ENCODE measurements around the gene MAP3K13. TPM values are rescaled to one million over a fixed set of nuclear protein-coding genes. Genes with fewer than 3 reads are reported as not detected.

MAP3K13 gene
- total and polyA plus RNA-seq, 11 donors: 4.8 to 18.5 (median 11.0) TPM

DNA sequence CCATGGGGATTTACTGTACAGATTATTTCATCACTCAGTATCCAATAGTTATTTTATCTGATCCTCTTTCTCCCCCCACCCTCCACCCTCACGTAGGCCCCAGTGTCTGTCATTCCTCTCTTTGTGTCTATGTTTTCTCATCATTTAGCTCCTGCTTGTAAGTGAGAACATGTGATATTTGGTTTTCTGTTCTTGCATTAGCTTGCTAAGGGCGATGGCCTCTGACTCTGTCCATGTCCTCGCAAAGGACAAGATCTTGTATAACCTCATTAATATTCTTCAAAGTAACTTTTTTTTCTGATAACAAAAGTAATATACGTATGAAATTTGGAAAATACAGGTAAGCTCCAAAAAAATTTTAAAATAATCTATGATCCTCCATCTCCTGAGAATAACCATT is 67.4 kb downstream of the MAP3K13 start:
- Histone ChIP-seq H3K27me3 (no peaks in the 10 kb centered on the region), H3K4me1 (no peaks in the 10 kb centered on the region), H3K9me3 (no peaks in the 10 kb centered on the region), H3K27ac (no peak overlapping the region), H3K4me3 (no peak overlapping the region), H3K36me3 (peaks cover 0 to 9% (median 0%) of the 10 kb centered on the region in 9 donors)
- TF ChIP-seq, protein P1, sequence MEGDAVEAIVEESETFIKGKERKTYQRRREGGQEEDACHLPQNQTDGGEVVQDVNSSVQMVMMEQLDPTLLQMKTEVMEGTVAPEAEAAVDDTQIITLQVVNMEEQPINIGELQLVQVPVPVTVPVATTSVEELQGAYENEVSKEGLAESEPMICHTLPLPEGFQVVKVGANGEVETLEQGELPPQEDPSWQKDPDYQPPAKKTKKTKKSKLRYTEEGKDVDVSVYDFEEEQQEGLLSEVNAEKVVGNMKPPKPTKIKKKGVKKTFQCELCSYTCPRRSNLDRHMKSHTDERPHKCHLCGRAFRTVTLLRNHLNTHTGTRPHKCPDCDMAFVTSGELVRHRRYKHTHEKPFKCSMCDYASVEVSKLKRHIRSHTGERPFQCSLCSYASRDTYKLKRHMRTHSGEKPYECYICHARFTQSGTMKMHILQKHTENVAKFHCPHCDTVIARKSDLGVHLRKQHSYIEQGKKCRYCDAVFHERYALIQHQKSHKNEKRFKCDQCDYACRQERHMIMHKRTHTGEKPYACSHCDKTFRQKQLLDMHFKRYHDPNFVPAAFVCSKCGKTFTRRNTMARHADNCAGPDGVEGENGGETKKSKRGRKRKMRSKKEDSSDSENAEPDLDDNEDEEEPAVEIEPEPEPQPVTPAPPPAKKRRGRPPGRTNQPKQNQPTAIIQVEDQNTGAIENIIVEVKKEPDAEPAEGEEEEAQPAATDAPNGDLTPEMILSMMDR (IDR thresholded peaks at IDR 0.05): no peak
- no peak for TF ChIP-seq POLR2A (IDR thresholded peaks at IDR 0.05)
- WGBS, 4 donors: 94 to 95% (median 95%) methylated on average over 4 of the region's 4 CpGs
- intact Hi-C loops (cut with DNase I): no loop called here
- no peak for DNase-seq
- ATAC-seq: no peak

DNA sequence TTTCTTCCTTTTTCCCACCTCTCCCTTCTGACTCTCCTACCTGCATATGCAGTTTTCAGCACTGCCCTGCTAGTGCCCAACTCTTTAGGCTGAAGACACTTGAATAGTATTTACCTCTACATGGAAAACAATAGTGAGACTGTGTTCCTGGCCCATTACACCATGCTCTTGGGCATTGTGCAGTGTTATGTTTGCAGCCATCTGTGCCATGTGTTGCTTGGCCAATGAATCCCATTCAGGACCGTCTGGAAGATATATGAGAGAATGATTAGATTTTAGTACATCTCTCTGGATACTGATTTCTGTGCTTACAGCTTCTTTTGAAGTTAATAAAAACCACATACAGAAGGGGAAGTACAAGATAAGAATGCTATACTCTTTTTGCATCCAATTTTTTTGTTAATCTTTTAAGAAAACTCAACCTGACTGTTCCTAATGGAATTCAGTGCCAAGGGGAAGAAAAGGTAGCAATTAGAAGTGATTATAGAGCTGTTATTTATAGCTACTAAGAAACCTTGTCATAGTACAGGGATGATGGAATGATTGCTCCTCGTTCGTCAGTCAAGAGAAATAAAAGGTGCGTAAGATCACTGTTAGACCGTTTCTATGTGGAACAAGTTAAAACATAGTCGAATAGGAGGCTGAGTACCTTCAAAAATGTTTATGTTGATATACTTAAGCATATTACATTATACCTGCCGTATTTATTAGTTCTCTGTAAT is 77.0 kb downstream of the MAP3K13 start:
- 86 to 92% (median 90%) methylated on average over 7 of the region's 7 CpGs for WGBS, 4 donors
- no peaks in the 10 kb centered on the region for H3K9me3 ChIP-seq
- intact Hi-C loops (cut with DNase I): no loop called here

DNA sequence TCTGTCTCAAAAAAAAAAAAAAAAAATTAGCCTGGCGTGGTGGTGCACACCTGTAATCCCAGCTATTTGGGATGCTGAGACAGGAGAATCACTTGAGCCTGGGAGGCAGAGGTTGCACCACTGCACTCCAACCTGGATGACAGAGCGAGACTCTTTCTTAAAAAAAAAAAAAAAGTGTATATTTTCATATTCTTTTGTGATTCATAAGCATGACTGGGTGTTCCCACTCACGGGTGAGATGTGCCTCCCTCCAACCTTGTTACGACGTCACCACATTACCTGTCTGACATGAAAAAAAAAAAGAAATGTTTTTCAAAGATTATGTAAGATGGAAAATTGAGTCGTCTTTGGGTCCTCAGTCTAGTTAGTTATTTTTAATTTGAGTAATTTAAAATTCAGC is 79.1 kb downstream of the MAP3K13 start:
- Histone ChIP-seq H3K4me1 (no peaks in the 10 kb centered on the region), H3K27ac (no peak overlapping the region), H3K36me3 (peaks cover 0 to 13% (median 0%) of the 10 kb centered on the region in 9 donors), H3K27me3 (no peaks in the 10 kb centered on the region), H3K4me3 (no peak overlapping the region), H3K9me3 (no peaks in the 10 kb centered on the region)
- no peak for ATAC-seq
- TF ChIP-seq POLR2A (IDR thresholded peaks at IDR 0.05): no peak
- TF ChIP-seq, protein P1 (IDR thresholded peaks at IDR 0.05): no peak
- intact Hi-C loops (cut with DNase I): no loop called here
- 93 to 96% (median 95%) methylated on average over 6 of the region's 6 CpGs for WGBS, 4 donors
- DNase-seq: no peak

More for the DNA sequence above, 77.0 kb downstream of the MAP3K13 start:
- Histone ChIP-seq H3K36me3 (peaks cover 0 to 13% (median 0%) of the 10 kb centered on the region in 9 donors), H3K4me1 (no peaks in the 10 kb centered on the region), H3K27me3 (no peaks in the 10 kb centered on the region), H3K27ac (no peak overlapping the region), H3K4me3 (no peak overlapping the region)
- DNase-seq: no peak
- TF ChIP-seq, protein P1 (IDR thresholded peaks at IDR 0.05): no peak
- no peak for TF ChIP-seq POLR2A (IDR thresholded peaks at IDR 0.05)
- no peak for ATAC-seq

DNA sequence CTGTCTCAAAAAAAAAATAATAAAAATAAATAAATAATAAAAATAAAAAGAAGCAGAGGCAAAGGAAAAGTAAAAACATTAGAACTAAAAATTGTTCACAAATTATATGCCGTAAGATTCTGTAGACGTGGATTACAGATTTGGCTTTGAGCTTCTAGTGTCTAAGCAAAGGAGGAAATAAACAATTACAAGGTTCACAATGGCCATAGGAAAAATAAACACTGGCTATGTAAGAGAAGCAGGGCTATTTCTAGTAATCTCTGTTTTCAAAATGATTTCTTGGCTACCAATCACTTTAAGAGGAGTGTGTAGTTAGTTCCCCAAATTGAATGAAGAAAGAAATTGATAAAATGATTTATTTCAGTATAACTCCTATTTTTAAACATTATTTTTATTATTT is 81.4 kb downstream of the MAP3K13 start:
- DNase-seq: no peak
- intact Hi-C loops (cut with DNase I): no loop called here

More for the DNA sequence above, 81.4 kb downstream of the MAP3K13 start:
- no peak for ATAC-seq
- H3K36me3 ChIP-seq: peaks cover 0 to 4% (median 0%) of the 10 kb centered on the region in 9 donors
- H3K4me3 ChIP-seq: no peak overlapping the region
- no peaks in the 10 kb centered on the region for H3K9me3 ChIP-seq
- TF ChIP-seq, protein P1 (IDR thresholded peaks at IDR 0.05): no peak
- TF ChIP-seq POLR2A (IDR thresholded peaks at IDR 0.05): no peak
- no peaks in the 10 kb centered on the region for H3K4me1 ChIP-seq
- H3K27ac ChIP-seq: no peak overlapping the region
- no peaks in the 10 kb centered on the region for H3K27me3 ChIP-seq
- 84 to 90% (median 89%) methylated on average over 2 of the region's 2 CpGs for WGBS, 4 donors
